WTC11 (cell line): Measurements from ENCODE around the gene AQP12B. TPM values are rescaled to one million over a fixed set of nuclear protein-coding genes. Genes with fewer than 3 reads are reported as not detected.

Experiments used
- ATAC-seq: fragments of 200-7000 bp; cut with Tn5 transposase; 2 replicates; pipeline ENCODE4 v1.10.0; 2021; ENCODE audit warnings: mild to moderate bottlenecking, moderate library complexity
- CTCF ChIA-PET: fragments of 300-600 bp; sonication (Branson Sonifier 250); formaldehyde crosslinking; loops from one replicate; lab custom pipeline; 2021; ENCODE audit warnings: antibody characterized with exemption; lab: Charles Lee
- POLR2A ChIA-PET: fragments of 350-600 bp; sonication (Branson Sonifier 250); formaldehyde crosslinking; loops from one replicate; lab custom pipeline; 2021; ENCODE audit warnings: antibody characterized with exemption; lab: Charles Lee
- DNase-seq: peaks from one replicate; pipeline ENCODE4 v3.0.0; 2021; ENCODE audit warnings: low spot score
- H3K27ac Mint-ChIP-seq: 2 replicates; pipeline ENCODE4 v1.8.0; 2021; ENCODE audit warnings: mixed read lengths
- H3K27me3 Mint-ChIP-seq: 2 replicates; pipeline ENCODE4 v1.8.0; 2021; ENCODE audit warnings: low read depth, mild to moderate bottlenecking, moderate library complexity, mixed read lengths
- H3K36me3 Mint-ChIP-seq: 2 replicates; pipeline ENCODE4 v1.8.0; 2021; ENCODE audit warnings: mixed read lengths
- H3K4me1 Mint-ChIP-seq: 2 replicates; pipeline ENCODE4 v1.8.0; 2022; ENCODE audit warnings: mixed read lengths
- H3K4me3 Mint-ChIP-seq: 2 replicates; pipeline ENCODE4 v1.8.0; 2021; ENCODE audit warnings: mild to moderate bottlenecking, moderate library complexity, mixed read lengths
- H3K9me3 Mint-ChIP-seq: 2 replicates; pipeline ENCODE4 v1.8.0; 2021; ENCODE audit warnings: mixed read lengths
- ATF6 ChIP-seq: sonication (generic); formaldehyde crosslinking; IDR thresholded peaks from 2 replicates; pipeline ENCODE4 v1.8.1; 2023; ENCODE audit warnings: mild to moderate bottlenecking, missing genetic modification reagents
- E2F1 ChIP-seq: sonication (generic); formaldehyde crosslinking; IDR thresholded peaks from 2 replicates; pipeline ENCODE4 v1.8.0; 2022; ENCODE audit warnings: mild to moderate bottlenecking, missing genetic modification reagents
- FOXJ3 ChIP-seq: sonication (generic); formaldehyde crosslinking; IDR thresholded peaks from 2 replicates; pipeline ENCODE4 v1.9.0; 2021; ENCODE audit warnings: missing genetic modification reagents, mild to moderate bottlenecking, borderline replicate concordance
- FOXK1 ChIP-seq: sonication (generic); formaldehyde crosslinking; IDR thresholded peaks from 2 replicates; pipeline ENCODE4 v1.8.0; 2022; ENCODE audit warnings: mild to moderate bottlenecking, moderate library complexity, missing genetic modification reagents
- FOXP4 ChIP-seq: sonication (generic); formaldehyde crosslinking; IDR thresholded peaks from 2 replicates; pipeline ENCODE4 v1.8.0; 2022; ENCODE audit warnings: mild to moderate bottlenecking, missing genetic modification reagents
- GABPB1 ChIP-seq: sonication (generic); formaldehyde crosslinking; IDR thresholded peaks from 2 replicates; pipeline ENCODE4 v1.8.1; 2023; ENCODE audit warnings: mild to moderate bottlenecking, missing genetic modification reagents
- GTF2I ChIP-seq: fragments of 250-450 bp; sonication (Bioruptor Pico); conservative IDR thresholded peaks from 2 replicates; pipeline ENCODE4 v1.4.0; 2021; ENCODE audit warnings: mild to moderate bottlenecking
- JAZF1 ChIP-seq: fragments of 250-450 bp; sonication (Bioruptor Pico); IDR thresholded peaks from 2 replicates; pipeline ENCODE4 v1.9.0; 2021; ENCODE audit warnings: moderate library complexity, mild to moderate bottlenecking, inconsistent platforms
- JUN ChIP-seq: sonication (generic); formaldehyde crosslinking; IDR thresholded peaks from 2 replicates; pipeline ENCODE4 v1.8.0; 2023; ENCODE audit warnings: mild to moderate bottlenecking, missing genetic modification reagents
- MLX ChIP-seq: sonication (generic); formaldehyde crosslinking; IDR thresholded peaks from 2 replicates; pipeline ENCODE4 v1.8.1; 2023; ENCODE audit warnings: mild to moderate bottlenecking, missing genetic modification reagents, moderate library complexity
- MYBL2 ChIP-seq: sonication (generic); formaldehyde crosslinking; IDR thresholded peaks from 2 replicates; pipeline ENCODE4 v1.8.1; 2023; ENCODE audit warnings: mild to moderate bottlenecking, moderate library complexity, missing genetic modification reagents
- NFYB ChIP-seq: sonication (generic); formaldehyde crosslinking; conservative IDR thresholded peaks from 2 replicates; pipeline ENCODE4 v1.8.0; 2022; ENCODE audit warnings: low read depth, missing genetic modification reagents
- OVOL2 ChIP-seq: fragments of 250-450 bp; sonication (Bioruptor Pico); IDR thresholded peaks from 2 replicates; pipeline ENCODE4 v1.9.0; 2021; ENCODE audit warnings: mild to moderate bottlenecking, borderline replicate concordance
- PRDM15 ChIP-seq: sonication (generic); formaldehyde crosslinking; IDR thresholded peaks from 2 replicates; pipeline ENCODE4 v1.8.0; 2022; ENCODE audit warnings: missing genetic modification reagents
- PREB ChIP-seq: sonication (generic); formaldehyde crosslinking; IDR thresholded peaks from 2 replicates; pipeline ENCODE4 v1.8.1; 2022; ENCODE audit warnings: mild to moderate bottlenecking, missing genetic modification reagents, moderate library complexity, borderline replicate concordance
- USF1 ChIP-seq: sonication (generic); formaldehyde crosslinking; IDR thresholded peaks from 2 replicates; pipeline ENCODE4 v1.8.0; 2022; ENCODE audit warnings: mild to moderate bottlenecking, missing genetic modification reagents
- ZNF281 ChIP-seq: sonication (generic); formaldehyde crosslinking; IDR thresholded peaks from 2 replicates; pipeline ENCODE4 v1.8.0; 2023; ENCODE audit warnings: mild to moderate bottlenecking, missing genetic modification reagents
- total RNA-seq: library from RNA; stranded (reverse); gene quantifications from 3 replicates; pipeline ENCODE4 v1.2.3, GENCODE V29; 2021

AQP12B gene
- total RNA-seq, 1 experiment from 2014 or later = not detected

- peaks cover 21% of the 10 kb centered on the region for H3K9me3 Mint-ChIP-seq
- H3K27ac Mint-ChIP-seq = no peak overlapping the region
- TF ChIP-seq FOXP4 (CRISPR knock-in tag) = no peak
- TF ChIP-seq FOXJ3 (CRISPR knock-in tag) = no peak
- no peak for TF ChIP-seq FOXK1 (CRISPR knock-in tag)
- TF ChIP-seq USF1 (CRISPR knock-in tag) = no peak
- no peak for TF ChIP-seq GABPB1
- TF ChIP-seq NFYB (CRISPR knock-in tag) = no peak
- no peak for TF ChIP-seq MYBL2 (CRISPR knock-in tag)
- no peak for TF ChIP-seq E2F1 (CRISPR knock-in tag)
- TF ChIP-seq PRDM15 (CRISPR knock-in tag) = no peak
- TF ChIP-seq ZNF281 = no peak
- TF ChIP-seq MLX (CRISPR knock-in tag) = no peak
- TF ChIP-seq GTF2I (CRISPR knock-in tag) = no peak
- no peak for TF ChIP-seq JUN (CRISPR knock-in tag)
- no peak for TF ChIP-seq ATF6 (CRISPR knock-in tag)
- no peak for TF ChIP-seq PREB (CRISPR knock-in tag)
- TF ChIP-seq OVOL2 (CRISPR knock-in tag) = no peak
- no peak for TF ChIP-seq JAZF1 (CRISPR knock-in tag)
- ATAC-seq (no peak), DNase-seq (no peak)
- H3K27me3 Mint-ChIP-seq = peaks cover 16% of the 10 kb centered on the region
- H3K4me3 Mint-ChIP-seq = no peak overlapping the region
- no peaks in the 10 kb centered on the region for H3K4me1 Mint-ChIP-seq
- H3K36me3 Mint-ChIP-seq = no peaks in the 10 kb centered on the region
- POLR2A ChIA-PET = no interaction called here
- CTCF ChIA-PET = interaction anchor here (0.8 to 1.4 kb wide), 2 partner anchors 15 to 139 kb away, joined by 3 to 8 read pairs; no protein-coding TSS in a partner anchor
Observed at GRCh38 chr2:240655931-240656886, 26.5 kb downstream of the AQP12B start.
